Ectodermal cell (in vitro differentiated cells): Measurements from ENCODE around the gene SYP.
A peak's percentile ranks its signal among the peaks of the same experiment; 100 is the strongest.

Experiments used
- H3K27ac ChIP-seq: 2 replicates; pipeline ENCODE4 v1.7.0; 2013; ENCODE audit warnings: mild to moderate bottlenecking, low read depth, low read length; ENCODE audit not compliant: insufficient read depth, poor library complexity, severe bottlenecking
- H3K27me3 ChIP-seq: 2 replicates; pipeline ENCODE4 v1.7.0; 2013; ENCODE audit warnings: mild to moderate bottlenecking, low read length; ENCODE audit not compliant: insufficient read depth, control insufficient read depth, poor library complexity, severe bottlenecking
- H3K36me3 ChIP-seq: one replicate; pipeline ENCODE4 v1.7.0; 2013; ENCODE audit warnings: low read length; ENCODE audit not compliant: control insufficient read depth, insufficient read depth
- H3K4me1 ChIP-seq: one replicate; pipeline ENCODE4 v1.7.0; 2013; ENCODE audit warnings: low read length; ENCODE audit not compliant: control insufficient read depth, insufficient read depth
- H3K4me3 ChIP-seq: 2 replicates; pipeline ENCODE4 v1.7.0; 2013; ENCODE audit warnings: low read depth, low read length, control low read depth; ENCODE audit not compliant: insufficient read depth
- H3K9me3 ChIP-seq: 2 replicates; pipeline ENCODE4 v1.7.0; 2013; ENCODE audit warnings: mild to moderate bottlenecking, low read length, moderate library complexity; ENCODE audit not compliant: control insufficient read depth
- WGBS, 2 experiments: methylation state at CpG; one replicate each; pipeline ENCODE4 v1.1.7; 2013; ENCODE audit warnings: missing lambda C conversion rate in 2 of 2; 5-methylcytosine and 5-hydroxymethylcytosine counted together

Gene SYP

GRCh38 chrX:49238735-49239134 lies 38.7 kb upstream of the SYP start:
- H3K4me3 ChIP-seq = no peak overlapping the region
- H3K27ac ChIP-seq = no peak overlapping the region
- no peaks in the 10 kb centered on the region for H3K9me3 ChIP-seq
- H3K4me1 ChIP-seq = no peaks in the 10 kb centered on the region
- no peaks in the 10 kb centered on the region for H3K27me3 ChIP-seq
- H3K36me3 ChIP-seq = no peaks in the 10 kb centered on the region
- WGBS, 2 experiments = 90 to 95% methylated on average over 7 of the region's 7 CpGs

GRCh38 chrX:49237060-49237459 lies 37.1 kb upstream of the SYP start:
- Histone ChIP-seq H3K27me3 (no peaks in the 10 kb centered on the region), H3K36me3 (no peaks in the 10 kb centered on the region), H3K27ac (no peak overlapping the region), H3K9me3 (no peaks in the 10 kb centered on the region), H3K4me3 (no peak overlapping the region), H3K4me1 (no peaks in the 10 kb centered on the region)
- 95 to 97% methylated on average over 9 of the region's 9 CpGs for WGBS, 2 experiments

- WGBS, 2 experiments = 97% methylated on average over 56 of the region's 56 CpGs
- Histone ChIP-seq H3K9me3 (no peaks in the 10 kb centered on the region), H3K27ac (no peak overlapping the region), H3K4me3 (no peak overlapping the region), H3K36me3 (no peaks in the 10 kb centered on the region), H3K4me1 (no peaks in the 10 kb centered on the region), H3K27me3 (no peaks in the 10 kb centered on the region)
Measured at GRCh38 chrX:49233887-49234555, 34.0 kb upstream of the SYP start.

- WGBS, 2 experiments = 73% methylated on average over 3 of the region's 9 CpGs; no CpG with 5 or more reads in 1 of the 2 experiments
- Histone ChIP-seq H3K9me3 (no peaks in the 10 kb centered on the region), H3K27ac (no peak within 1 kb of the TSS), H3K4me3 (no peak within 1 kb of the TSS), H3K27me3 (no peaks in the 10 kb centered on the region), H3K4me1 (no peaks in the 10 kb centered on the region), H3K36me3 (no peaks in the 10 kb centered on the region)
Measured at GRCh38 chrX:49233176-49233575, 33.2 kb upstream of the SYP start, which contains the start of gene CACNA1F. TSS of gene CACNA1F (minus strand) at chrX:49233340. CDS start at chrX:49233309, 31 bp downstream.

GRCh38 chrX:49232525-49232924 lies 32.5 kb upstream of the SYP start:
- Histone ChIP-seq H3K27me3 (no peaks in the 10 kb centered on the region), H3K9me3 (no peaks in the 10 kb centered on the region), H3K36me3 (no peaks in the 10 kb centered on the region), H3K4me1 (no peaks in the 10 kb centered on the region), H3K4me3 (no peak overlapping the region), H3K27ac (no peak overlapping the region)
- 90 to 94% methylated on average over 2 of the region's 2 CpGs for WGBS, 2 experiments

GRCh38 chrX:49231333-49232000 lies 31.5 kb upstream of the SYP start:
- H3K36me3 ChIP-seq = no peaks in the 10 kb centered on the region
- 91 to 92% methylated on average over 9 to 10 of the region's 10 CpGs for WGBS, 2 experiments
- no peaks in the 10 kb centered on the region for H3K27me3 ChIP-seq
- no peaks in the 10 kb centered on the region for H3K9me3 ChIP-seq
- no peaks in the 10 kb centered on the region for H3K4me1 ChIP-seq
- no peak overlapping the region for H3K4me3 ChIP-seq
- no peak overlapping the region for H3K27ac ChIP-seq

- H3K4me1 ChIP-seq = no peaks in the 10 kb centered on the region
- no peaks in the 10 kb centered on the region for H3K36me3 ChIP-seq
- H3K4me3 ChIP-seq = peak overlapping the region; percentile 31
- no peaks in the 10 kb centered on the region for H3K27me3 ChIP-seq
- no peaks in the 10 kb centered on the region for H3K9me3 ChIP-seq
- WGBS, 2 experiments = 2 to 3% methylated on average over 43 of the region's 44 CpGs
- H3K27ac ChIP-seq = no peak overlapping the region
Measured at GRCh38 chrX:49230500-49231232, 30.7 kb upstream of the SYP start.

- Histone ChIP-seq H3K4me3 (no peak overlapping the region), H3K4me1 (no peaks in the 10 kb centered on the region), H3K9me3 (no peaks in the 10 kb centered on the region), H3K27ac (no peak overlapping the region), H3K27me3 (no peaks in the 10 kb centered on the region), H3K36me3 (no peaks in the 10 kb centered on the region)
- WGBS, 2 experiments = 88 to 90% methylated on average over 17 of the region's 17 CpGs
Measured at GRCh38 chrX:49228185-49228584, 28.2 kb upstream of the SYP start.

- H3K4me1 ChIP-seq = no peaks in the 10 kb centered on the region
- 87 to 92% methylated on average over 2 of the region's 2 CpGs for WGBS, 2 experiments
- no peaks in the 10 kb centered on the region for H3K36me3 ChIP-seq
- H3K27me3 ChIP-seq = no peaks in the 10 kb centered on the region
- no peaks in the 10 kb centered on the region for H3K9me3 ChIP-seq
- H3K27ac ChIP-seq = no peak overlapping the region
- no peak overlapping the region for H3K4me3 ChIP-seq
Measured at GRCh38 chrX:49227726-49228125, 27.7 kb upstream of the SYP start.

GRCh38 chrX:49226946-49227345 lies 27.0 kb upstream of the SYP start:
- Histone ChIP-seq H3K4me1 (no peaks in the 10 kb centered on the region), H3K9me3 (no peaks in the 10 kb centered on the region), H3K27ac (no peak overlapping the region), H3K36me3 (no peaks in the 10 kb centered on the region), H3K27me3 (no peaks in the 10 kb centered on the region), H3K4me3 (no peak overlapping the region)
- WGBS, 2 experiments = 90 to 98% methylated on average over 5 to 7 of the region's 9 CpGs
